Activated naive CD4-positive, alpha-beta T cell treated with anti-CD3 and anti-CD28 coated beads, Interleukin-2, amount 50 U/mL, for 72 hours (primary cell): ENCODE measurements around the gene UHRF1. TPM values are rescaled to one million over a fixed set of nuclear protein-coding genes. Genes with fewer than 3 reads are reported as not detected.

Experiments used
- ATAC-seq, 2 donors: fragments of 150-1000 bp; cut with Tn5 transposase; 2 replicates each; pipeline ENCODE4 v1.10.0; 2021; ENCODE audit warnings: mild to moderate bottlenecking in 2 of 2, moderate library complexity in 2 of 2
- DNase-seq, 2 donors: peaks; one replicate each; pipeline ENCODE4 v3.0.0; 2021 to 2022; ENCODE audit warnings: low spot score in 2 of 2
- H3K27ac Mint-ChIP-seq, 2 donors: one replicate each; pipeline ENCODE4 v1.8.0; 2022; ENCODE audit warnings: mild to moderate bottlenecking in 2 of 2, mixed read lengths in 2 of 2
- H3K36me3 Mint-ChIP-seq, 2 donors: one replicate each; pipeline ENCODE4 v1.8.0; 2022; ENCODE audit warnings: mixed read lengths in 2 of 2
- H3K9me3 Mint-ChIP-seq, 2 donors: one replicate each; pipeline ENCODE4 v1.8.0; 2022; ENCODE audit warnings: mixed read lengths in 2 of 2
- total RNA-seq, 2 donors: library from RNA; stranded (reverse); gene quantifications; one replicate each; pipeline ENCODE4 v1.2.3, GENCODE V29; 2022

UHRF1 gene
- total RNA-seq, 2 donors from 2014 or later = 79.5 to 157 TPM

DNA sequence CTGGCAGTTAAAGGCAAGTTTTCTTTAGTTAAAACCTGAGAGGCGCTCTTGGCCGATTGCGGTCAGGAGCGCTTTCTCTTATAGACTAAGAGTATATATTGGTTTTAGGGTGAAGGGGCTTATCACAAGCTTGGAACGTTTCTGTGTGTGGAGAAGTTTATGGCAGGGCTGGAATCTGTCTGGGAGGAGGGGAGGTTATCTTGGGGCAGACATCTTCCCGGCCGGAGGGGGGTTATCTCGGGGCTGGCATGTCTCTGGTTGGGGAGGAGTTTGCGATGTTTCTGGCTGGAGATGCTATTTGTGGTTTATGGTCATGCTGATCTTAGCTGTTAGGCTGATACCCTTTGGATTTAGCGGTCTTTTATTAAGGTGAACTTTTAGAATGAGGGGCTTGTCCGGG, 78.0 kb downstream of the UHRF1 start:
- no peak for ATAC-seq
- peaks cover 2 to 12% of the 10 kb centered on the region in 2 donors for H3K36me3 Mint-ChIP-seq
- DNase-seq = no peak
- no peaks in the 10 kb centered on the region for H3K9me3 Mint-ChIP-seq
- H3K27ac Mint-ChIP-seq = peak overlapping the region; percentile 18 to 22

DNA sequence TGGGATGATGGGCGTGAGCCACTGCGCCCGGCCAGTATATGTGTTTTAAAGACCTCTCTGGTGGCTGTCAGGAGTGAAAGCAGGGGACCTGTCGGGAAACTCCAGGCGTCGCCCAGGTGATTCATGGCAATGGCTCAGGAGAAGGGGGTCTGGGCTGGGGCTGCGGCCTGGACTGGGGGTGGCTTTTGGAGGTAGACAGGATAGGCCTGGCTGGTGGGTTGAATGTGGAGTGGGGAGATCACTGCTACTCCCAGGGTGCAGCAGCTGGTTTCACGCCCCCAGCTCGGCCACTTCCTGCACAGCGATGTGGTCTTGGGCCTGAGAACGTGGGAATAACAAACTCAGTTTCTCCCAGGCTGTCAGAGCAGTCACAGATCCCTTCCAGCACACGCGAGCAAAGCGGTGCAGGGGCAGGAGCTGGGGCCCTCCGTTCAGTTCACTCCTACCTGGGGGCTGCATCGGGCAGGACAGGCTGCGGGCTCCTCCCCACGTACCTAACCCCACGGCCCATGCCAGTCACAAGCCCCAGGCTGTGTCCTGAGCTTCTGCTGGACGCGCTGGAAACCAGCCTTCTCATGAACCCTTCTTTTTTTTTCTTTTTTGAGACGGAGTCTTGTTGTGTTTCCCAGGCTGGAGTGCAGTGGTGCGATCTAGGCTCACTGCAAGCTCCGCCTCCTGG, 78.5 kb downstream of the UHRF1 start:
- DNase-seq (no peak), ATAC-seq (no peak)
- no peaks in the 10 kb centered on the region for H3K9me3 Mint-ChIP-seq
- peaks cover 6 to 18% of the 10 kb centered on the region in 2 donors for H3K36me3 Mint-ChIP-seq
- H3K27ac Mint-ChIP-seq = peak overlapping the region; percentile 18 to 22

DNA sequence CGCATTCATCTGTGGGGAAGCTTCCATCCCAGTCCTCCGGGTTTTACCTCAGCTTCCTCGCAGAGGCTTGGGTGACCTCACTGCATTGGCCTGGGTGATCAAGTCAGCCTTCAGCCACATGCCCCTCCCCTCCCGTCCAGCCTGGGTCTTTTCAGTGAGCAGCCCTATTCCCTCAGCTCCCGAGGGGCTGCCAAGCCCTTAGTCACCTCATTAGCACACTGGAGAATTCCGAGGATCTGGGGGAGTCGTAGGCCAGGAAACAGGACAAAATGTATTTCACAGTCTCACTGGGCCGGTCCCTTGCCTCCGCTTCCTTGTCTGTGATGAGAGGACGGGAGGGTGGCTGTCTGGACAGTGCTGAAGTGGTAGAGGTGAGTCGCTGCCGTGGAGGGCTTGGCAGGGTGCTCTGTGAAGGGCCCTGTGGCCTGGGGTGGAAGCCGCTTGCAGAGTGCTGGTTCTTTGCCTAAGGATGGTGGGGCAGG, 79.5 kb downstream of the UHRF1 start:
- DNase-seq (no peak), ATAC-seq (no peak)
- no peaks in the 10 kb centered on the region for H3K9me3 Mint-ChIP-seq
- H3K27ac Mint-ChIP-seq = no peak overlapping the region
- H3K36me3 Mint-ChIP-seq = peaks cover 6 to 19% of the 10 kb centered on the region in 2 donors

DNA sequence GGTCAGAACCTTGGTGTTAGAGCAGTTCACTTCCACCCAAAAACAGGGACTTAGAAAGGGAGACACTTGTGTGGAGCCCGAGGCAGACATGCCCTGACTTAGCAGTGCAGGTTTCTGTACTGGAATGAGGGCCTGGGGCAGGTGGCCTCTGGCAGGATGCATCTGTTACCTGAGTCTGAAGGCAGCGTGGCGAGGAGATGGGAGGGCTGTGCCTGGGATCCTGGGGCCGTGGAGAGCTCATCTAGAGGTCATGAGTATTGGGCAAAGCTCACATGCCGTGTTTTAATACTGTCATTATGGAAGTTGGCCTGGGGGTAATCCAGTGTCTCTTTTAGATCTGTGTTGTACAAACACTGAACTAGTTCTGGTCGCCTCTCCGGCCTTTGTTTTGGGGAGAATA, 81.0 kb downstream of the UHRF1 start:
- DNase-seq (no peak), ATAC-seq (no peak)
- Mint-ChIP-seq H3K9me3 (no peaks in the 10 kb centered on the region), H3K27ac (peak overlapping the region in 1 of 2 donors; percentile 45), H3K36me3 (peaks cover 6 to 19% of the 10 kb centered on the region in 2 donors)

DNA sequence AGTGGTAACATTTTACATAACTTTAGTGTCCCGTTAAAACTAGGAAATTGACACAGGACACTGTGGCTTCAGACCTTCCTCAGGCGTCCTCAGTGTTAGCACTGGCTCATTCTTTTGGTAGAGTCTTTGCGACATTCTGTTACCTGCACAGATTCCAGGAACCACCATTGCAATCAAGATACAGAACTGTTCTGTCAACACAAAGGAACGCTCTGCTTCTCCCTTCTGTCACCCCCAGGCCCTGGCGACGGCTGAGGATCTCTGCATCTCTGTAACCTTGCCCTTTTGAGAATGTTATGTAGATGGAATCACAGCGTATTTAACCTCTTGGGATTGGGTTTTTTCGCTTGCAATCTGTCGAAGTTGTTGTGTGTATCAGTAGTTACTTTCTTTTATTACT, 82.2 kb downstream of the UHRF1 start:
- no peak overlapping the region for H3K27ac Mint-ChIP-seq
- H3K9me3 Mint-ChIP-seq = no peaks in the 10 kb centered on the region
- no peak for DNase-seq
- no peak for ATAC-seq
- peaks cover 6 to 19% of the 10 kb centered on the region in 2 donors for H3K36me3 Mint-ChIP-seq

DNA sequence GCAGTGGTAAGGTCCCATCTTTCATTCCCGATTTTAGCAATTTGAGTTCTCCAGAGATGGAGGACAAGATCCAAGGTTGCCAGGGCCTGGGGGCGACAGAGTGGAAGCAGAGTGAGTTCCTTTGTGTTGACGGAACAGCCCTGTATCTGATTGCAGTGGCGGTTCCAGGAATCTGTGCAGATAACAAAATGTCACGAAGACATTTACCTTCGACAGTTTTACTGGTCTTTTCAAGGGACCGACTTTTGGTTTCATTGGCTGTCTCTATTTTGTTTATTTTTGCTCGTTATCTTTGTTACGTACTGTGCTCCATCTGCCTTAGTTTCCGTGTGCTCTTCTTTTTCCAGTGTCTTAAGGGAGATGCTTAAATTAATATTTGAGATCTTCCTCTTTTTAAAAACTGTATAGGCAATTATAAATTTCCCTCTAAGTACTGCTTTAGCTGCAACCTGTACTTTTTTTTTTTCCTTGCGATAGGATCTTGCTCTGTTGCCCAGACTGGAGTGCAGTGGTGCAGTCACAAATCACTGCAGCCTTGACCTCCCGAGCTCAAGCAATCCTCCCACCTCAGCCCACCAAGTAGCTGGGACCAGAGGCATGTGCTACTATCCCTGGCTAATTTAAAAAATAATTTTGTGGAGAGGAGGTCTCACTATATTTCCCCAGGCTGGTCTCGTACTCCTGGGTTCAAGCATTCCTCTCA, 82.8 kb downstream of the UHRF1 start:
- no peak for DNase-seq
- ATAC-seq = no peak
- Mint-ChIP-seq H3K36me3 (peaks cover 6 to 19% of the 10 kb centered on the region in 2 donors), H3K9me3 (no peaks in the 10 kb centered on the region), H3K27ac (no peak overlapping the region)

DNA sequence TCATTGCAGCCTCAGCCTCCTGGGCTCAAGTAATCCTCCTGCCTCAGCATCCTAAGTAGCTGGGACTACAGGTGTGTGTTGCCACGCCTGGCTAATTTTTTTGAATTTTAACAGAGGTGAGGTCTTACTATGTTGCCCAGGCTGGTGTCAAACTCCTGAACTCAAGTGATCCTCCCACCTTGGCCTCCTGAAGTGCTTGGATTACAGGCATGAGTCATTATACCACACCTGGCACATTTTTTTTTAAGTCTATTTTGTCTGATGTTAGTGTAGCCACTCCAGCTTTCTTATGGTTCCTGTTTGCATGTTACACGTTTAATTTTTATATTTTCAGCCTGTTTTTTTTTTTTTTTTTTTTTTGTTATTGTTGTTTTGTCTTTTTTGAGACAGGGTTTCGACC, 84.4 kb downstream of the UHRF1 start:
- Mint-ChIP-seq H3K9me3 (no peaks in the 10 kb centered on the region), H3K27ac (no peak overlapping the region), H3K36me3 (peaks cover 6 to 19% of the 10 kb centered on the region in 2 donors)
- DNase-seq (no peak), ATAC-seq (no peak)

DNA sequence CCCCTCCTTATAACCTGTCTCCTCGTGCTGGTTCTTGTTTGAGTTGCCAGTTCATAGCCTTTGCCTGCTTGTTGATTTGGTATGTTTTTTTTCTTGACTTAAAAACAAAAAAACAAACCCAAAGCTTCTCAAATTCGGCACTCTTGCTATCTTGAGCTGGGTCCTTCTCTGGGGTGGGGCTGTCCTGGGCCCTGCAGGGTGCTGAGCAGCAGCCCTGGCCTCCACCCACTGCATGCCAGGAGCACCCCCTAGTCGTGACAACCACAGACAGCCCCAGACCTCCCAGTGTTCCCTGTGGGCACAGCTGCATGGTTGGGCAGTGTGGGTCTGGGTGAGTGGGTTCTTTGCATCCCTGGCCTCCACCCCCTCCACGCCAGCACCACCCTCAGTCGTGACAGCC, 87.4 kb downstream of the UHRF1 start:
- DNase-seq (no peak), ATAC-seq (no peak)
- peaks cover 6 to 9% of the 10 kb centered on the region in 2 donors for H3K36me3 Mint-ChIP-seq
- H3K27ac Mint-ChIP-seq = no peak overlapping the region
- no peaks in the 10 kb centered on the region for H3K9me3 Mint-ChIP-seq

DNA sequence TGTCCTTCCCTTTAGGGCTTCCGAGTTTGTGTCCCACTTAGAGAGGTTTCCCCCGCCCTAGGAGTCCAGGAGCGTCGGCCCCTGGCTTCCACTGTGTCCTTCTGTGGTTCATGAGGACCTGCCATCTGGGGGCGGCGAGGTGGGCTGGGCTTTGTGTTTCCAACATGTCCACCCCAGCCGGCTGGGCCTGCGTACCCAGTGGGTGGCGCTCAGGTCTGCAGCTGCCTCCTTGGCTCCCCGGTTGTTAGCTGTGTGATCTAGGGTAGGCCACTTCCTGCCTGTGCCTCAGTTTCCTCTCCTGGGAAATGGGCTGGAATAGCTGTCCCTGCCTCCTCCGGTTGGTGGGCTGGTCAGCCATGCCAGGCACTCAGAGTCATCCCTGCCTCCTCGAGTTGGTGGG, 88.0 kb downstream of the UHRF1 start:
- Mint-ChIP-seq H3K9me3 (no peaks in the 10 kb centered on the region), H3K36me3 (peaks cover 4 to 7% of the 10 kb centered on the region in 2 donors), H3K27ac (no peak overlapping the region)
- ATAC-seq (no peak), DNase-seq (no peak)

DNA sequence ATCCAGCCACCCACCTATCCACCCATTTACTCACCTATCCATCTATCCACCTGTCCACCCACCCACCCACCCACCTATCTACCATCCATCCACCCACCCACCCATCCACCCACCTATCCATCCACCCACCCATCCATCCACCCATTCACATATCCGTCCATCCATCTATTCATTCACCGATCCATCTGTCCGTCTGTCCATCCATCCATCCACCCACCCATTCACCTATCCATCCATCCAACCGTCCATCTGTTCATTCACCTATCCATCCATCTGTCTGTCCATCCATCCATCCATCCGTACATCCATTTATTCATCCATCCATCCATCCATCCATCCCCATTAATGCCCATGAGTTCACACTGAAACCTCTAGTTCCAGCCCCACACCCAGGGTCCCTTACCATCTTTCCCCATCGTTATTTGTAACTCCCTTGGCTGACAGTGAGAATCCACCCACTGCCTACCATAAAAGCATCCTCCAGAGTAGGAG, 90.9 kb downstream of the UHRF1 start:
- no peaks in the 10 kb centered on the region for H3K36me3 Mint-ChIP-seq
- H3K9me3 Mint-ChIP-seq = no peaks in the 10 kb centered on the region
- DNase-seq (no peak), ATAC-seq (no peak)
- no peak overlapping the region for H3K27ac Mint-ChIP-seq

DNA sequence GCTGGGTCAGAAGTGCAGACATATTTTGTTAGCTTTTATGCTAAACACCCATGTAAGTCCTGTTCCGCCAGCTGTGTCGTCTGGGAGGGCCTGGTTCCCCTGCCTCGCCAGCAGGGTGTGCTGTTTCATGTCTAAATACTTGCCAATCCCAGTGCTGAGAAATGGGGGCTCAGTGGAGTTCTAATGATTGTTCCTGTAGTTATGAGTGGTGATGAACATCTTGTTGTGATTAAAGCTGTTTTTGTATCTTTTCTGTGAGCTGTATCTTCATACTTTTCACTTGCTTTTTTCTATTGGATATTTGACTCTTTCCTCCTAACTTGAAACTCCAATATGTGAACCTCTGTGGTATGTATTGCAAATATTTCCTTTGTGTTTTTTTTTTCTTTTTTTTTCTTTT, 92.3 kb downstream of the UHRF1 start:
- Mint-ChIP-seq H3K36me3 (no peaks in the 10 kb centered on the region), H3K9me3 (no peaks in the 10 kb centered on the region)
- DNase-seq = peak in 1 of 2 donors; percentile 45

DNA sequence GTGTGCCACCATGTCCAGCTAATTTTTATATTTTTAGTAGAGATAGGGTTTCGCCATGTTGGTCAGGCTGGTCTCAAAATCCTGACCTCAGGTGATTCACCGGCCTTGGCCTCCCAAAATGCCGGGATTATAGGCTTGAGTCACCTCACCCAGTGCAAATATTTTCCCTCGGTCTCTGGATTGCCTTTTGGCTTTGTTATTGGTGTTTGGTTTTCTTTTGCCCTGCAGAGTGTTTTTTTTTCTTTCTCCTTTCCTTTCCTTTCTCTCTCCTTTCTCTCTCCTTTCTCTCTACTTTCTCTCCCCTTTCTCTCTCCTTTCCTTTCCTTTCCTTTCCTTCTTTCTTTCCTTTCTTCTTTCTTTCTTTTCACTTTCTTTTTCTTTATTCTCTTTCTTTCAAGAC, 92.8 kb downstream of the UHRF1 start:
- ATAC-seq = no peak
- Mint-ChIP-seq H3K27ac (peak overlapping the region in 1 of 2 donors; percentile 53), H3K9me3 (peaks cover 2% of the 10 kb centered on the region in 2 donors), H3K36me3 (peaks cover 2% of the 10 kb centered on the region in 2 donors)
- no peak for DNase-seq

More for the DNA sequence above, 92.3 kb downstream of the UHRF1 start:
- peak in 1 of 2 donors; percentile 64 for ATAC-seq
- peak overlapping the region in 1 of 2 donors; percentile 31 for H3K27ac Mint-ChIP-seq

DNA sequence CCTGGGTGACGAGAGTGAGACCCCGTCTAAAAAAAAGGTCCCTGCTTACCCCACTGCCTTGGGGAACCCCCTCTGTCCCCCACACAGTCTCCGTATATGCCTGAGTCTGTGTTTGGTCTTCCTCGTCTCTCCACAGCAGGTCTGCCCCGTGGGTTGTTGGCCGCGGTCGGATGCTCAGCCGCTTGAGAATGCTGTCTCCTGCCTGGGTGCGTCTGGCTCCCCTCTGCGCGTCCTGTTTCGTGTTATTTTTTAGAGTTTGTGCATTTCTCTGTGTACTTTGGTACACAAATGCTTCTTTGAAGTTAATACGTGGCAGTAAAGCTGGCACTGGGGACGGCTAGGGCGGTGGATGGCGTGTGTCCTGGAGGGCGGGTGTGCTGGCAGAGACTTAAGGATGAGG, 94.5 kb downstream of the UHRF1 start:
- peaks cover 14 to 16% of the 10 kb centered on the region in 2 donors for H3K36me3 Mint-ChIP-seq
- H3K27ac Mint-ChIP-seq = no peak overlapping the region
- ATAC-seq (no peak), DNase-seq (no peak)
- H3K9me3 Mint-ChIP-seq = peaks cover 4 to 5% of the 10 kb centered on the region in 2 donors

DNA sequence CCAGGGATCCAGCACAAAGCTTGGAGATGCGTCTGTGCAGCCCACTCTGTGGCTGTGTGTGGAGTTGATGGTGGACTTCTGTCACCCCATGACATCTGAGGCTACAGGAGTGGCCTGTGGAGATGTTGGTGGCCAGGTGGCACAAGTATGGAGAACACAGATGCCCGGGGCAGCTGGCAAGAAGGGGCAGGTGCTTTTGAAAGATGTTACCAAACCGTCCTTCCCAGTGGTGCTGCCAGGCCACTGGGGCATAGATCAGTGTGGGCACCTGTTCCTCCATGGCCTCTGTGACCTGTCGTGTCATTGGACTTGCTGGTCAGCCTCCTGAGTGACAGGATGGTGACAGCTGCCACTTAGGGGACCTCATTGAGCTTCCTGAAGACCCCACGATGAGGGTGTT, 95.8 kb downstream of the UHRF1 start:
- DNase-seq = no peak
- peaks cover 14 to 16% of the 10 kb centered on the region in 2 donors for H3K36me3 Mint-ChIP-seq
- H3K9me3 Mint-ChIP-seq = peaks cover 4 to 5% of the 10 kb centered on the region in 2 donors
- H3K27ac Mint-ChIP-seq = no peak overlapping the region
- ATAC-seq = no peak

DNA sequence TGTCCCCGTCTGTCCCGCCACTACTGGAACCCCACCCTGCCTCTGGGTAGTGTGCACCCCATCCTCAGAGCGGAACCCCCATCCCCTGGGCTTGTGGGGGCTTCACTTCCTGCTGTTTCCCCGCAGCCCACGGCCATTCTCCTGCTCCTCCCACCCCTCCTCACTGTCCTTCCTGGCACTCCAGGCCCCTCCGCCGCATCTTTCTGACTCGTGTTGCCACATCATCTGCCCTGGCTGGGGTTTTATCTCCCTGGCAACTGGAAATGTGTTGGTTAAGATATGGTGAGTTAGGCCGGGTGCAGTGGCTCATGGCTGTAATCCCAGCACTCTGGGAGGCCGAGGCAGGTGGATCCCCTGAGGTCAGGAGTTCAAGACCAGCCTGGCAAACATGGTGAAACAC, 96.9 kb downstream of the UHRF1 start:
- DNase-seq = no peak
- Mint-ChIP-seq H3K9me3 (peaks cover 4 to 5% of the 10 kb centered on the region in 2 donors), H3K27ac (no peak overlapping the region), H3K36me3 (peaks cover 14 to 16% of the 10 kb centered on the region in 2 donors)
- ATAC-seq = no peak

DNA sequence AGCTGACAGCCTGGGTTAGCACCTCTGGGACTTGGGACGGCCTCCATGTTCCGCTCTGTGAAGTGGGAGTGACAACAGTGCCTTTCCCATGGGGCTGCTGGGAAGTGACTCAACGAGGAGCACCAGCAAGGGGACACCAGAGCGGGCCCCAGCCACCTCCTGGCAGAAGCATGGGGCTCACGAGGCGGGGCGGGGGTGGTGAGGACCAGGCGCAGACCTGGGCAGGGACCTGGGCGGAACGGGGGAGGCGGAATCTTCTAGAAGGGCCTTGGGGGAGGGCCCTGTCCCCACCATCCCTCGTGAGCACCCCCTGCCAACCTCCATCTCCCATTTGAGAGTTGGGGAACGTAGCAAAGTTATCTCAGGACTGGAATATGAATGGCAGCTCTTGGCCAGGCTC, 97.5 kb downstream of the UHRF1 start:
- Mint-ChIP-seq H3K9me3 (peaks cover 4 to 5% of the 10 kb centered on the region in 2 donors), H3K27ac (no peak overlapping the region), H3K36me3 (peaks cover 14 to 16% of the 10 kb centered on the region in 2 donors)
- no peak for DNase-seq
- ATAC-seq = no peak
